ENCODE data around the gene CHMP1B. TPM values are rescaled to one million over a fixed set of nuclear protein-coding genes. Genes with fewer than 3 reads are reported as not detected.

The CHMP1B gene, protein sequence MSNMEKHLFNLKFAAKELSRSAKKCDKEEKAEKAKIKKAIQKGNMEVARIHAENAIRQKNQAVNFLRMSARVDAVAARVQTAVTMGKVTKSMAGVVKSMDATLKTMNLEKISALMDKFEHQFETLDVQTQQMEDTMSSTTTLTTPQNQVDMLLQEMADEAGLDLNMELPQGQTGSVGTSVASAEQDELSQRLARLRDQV
- total RNA-seq: 28.0 and 29.2 TPM in 2 replicates

DNA sequence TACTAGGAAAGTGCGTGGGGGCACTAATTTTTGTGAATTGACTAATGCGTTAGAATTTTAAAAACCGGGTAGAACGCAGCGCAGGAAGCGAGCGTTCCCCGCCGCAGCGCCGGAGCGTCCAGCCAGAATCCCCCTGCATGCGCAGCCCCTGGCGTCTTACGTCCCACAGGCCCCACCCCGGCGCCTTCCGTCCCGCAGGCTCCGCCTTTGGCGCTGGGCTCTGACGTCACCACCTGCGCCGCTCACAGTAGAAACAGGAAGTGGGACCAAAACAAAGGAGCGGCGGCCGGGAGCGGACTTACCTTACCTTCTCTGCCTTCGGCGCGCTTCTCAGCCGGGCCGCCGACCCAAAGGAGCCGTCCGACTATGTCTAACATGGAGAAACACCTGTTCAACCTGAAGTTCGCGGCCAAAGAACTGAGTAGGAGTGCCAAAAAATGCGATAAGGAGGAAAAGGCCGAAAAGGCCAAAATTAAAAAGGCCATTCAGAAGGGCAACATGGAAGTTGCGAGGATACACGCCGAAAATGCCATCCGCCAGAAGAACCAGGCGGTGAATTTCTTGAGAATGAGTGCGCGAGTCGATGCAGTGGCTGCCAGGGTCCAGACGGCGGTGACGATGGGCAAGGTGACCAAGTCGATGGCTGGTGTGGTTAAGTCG, at the start of gene CHMP1B:
CHMP1B (plus strand) TSS at position 268 of the 660 bp plus-strand sequence; CDS start at position 367, 99 bp downstream.

Other genes with a start within 250 kb of the CHMP1B start
- gene SLC35G4, start 241.8 kb upstream of the CHMP1B start, total RNA-seq: not detected in 2 replicates
- 0.35 and 1.3 TPM in 2 replicates for gene GNAL, start 162.1 kb upstream of the CHMP1B start, total RNA-seq
- gene MPPE1, start 56.9 kb downstream of the CHMP1B start, total RNA-seq: 20.0 and 20.8 TPM in 2 replicates
- 22.8 and 36.1 TPM in 2 replicates for gene IMPA2, start 130.1 kb downstream of the CHMP1B start, total RNA-seq
- gene ANKRD62, start 242.4 kb downstream of the CHMP1B start, total RNA-seq: not detected in 2 replicates

All from pericardium fibroblast (primary cell).